ENCODE data around the gene TADA2A. TPM values are rescaled to one million over a fixed set of nuclear protein-coding genes. Genes with fewer than 3 reads are reported as not detected.
A peak's percentile ranks its signal among the peaks of the same experiment; 100 is the strongest.

The TADA2A gene
- total RNA-seq, 1 donor from 2014 or later: 21.4 TPM

- Histone ChIP-seq H3K36me3 (peaks cover 31% of the 10 kb centered on the region), H3K27me3 (no peaks in the 10 kb centered on the region), H3K27ac (no peak overlapping the region), H3K4me1 (peaks cover 5% of the 10 kb centered on the region), H3K9me3 (no peaks in the 10 kb centered on the region), H3K4me3 (no peak overlapping the region)
- intact Hi-C loops (cut with DNase I): no loop called here
- ATAC-seq: peak; percentile 36
- no peak for DNase-seq
- TF ChIP-seq CTCF (IDR thresholded peaks at IDR 0.05): no peak
Measured at GRCh38 chr17:37481001-37481665, 74.4 kb downstream of the TADA2A start.

- ATAC-seq: no peak
- no peak overlapping the region for H3K27ac ChIP-seq
- intact Hi-C loops (cut with DNase I): no loop called here
Measured at GRCh38 chr17:37483311-37484039, 76.8 kb downstream of the TADA2A start.

GRCh38 chr17:37485938-37486570 lies 79.4 kb downstream of the TADA2A start:
- DNase-seq (no peak), ATAC-seq (no peak)
- intact Hi-C loops (cut with DNase I): no loop called here

More at GRCh38 chr17:37483311-37484039, 76.8 kb downstream of the TADA2A start:
- H3K4me1 ChIP-seq: peaks cover 5% of the 10 kb centered on the region
- no peaks in the 10 kb centered on the region for H3K27me3 ChIP-seq
- H3K9me3 ChIP-seq: no peaks in the 10 kb centered on the region
- H3K36me3 ChIP-seq: peaks cover 7% of the 10 kb centered on the region
- no peak for DNase-seq
- H3K4me3 ChIP-seq: no peak overlapping the region
- TF ChIP-seq CTCF (IDR thresholded peaks at IDR 0.05): no peak

GRCh38 chr17:37488009-37488604 lies 81.4 kb downstream of the TADA2A start:
- H3K36me3 ChIP-seq: no peaks in the 10 kb centered on the region
- peak; percentile 21 for ATAC-seq
- no peak for TF ChIP-seq CTCF (IDR thresholded peaks at IDR 0.05)
- intact Hi-C loops (cut with DNase I): no loop called here
- H3K9me3 ChIP-seq: no peaks in the 10 kb centered on the region
- H3K4me3 ChIP-seq: peak overlapping the region; percentile 86
- H3K27ac ChIP-seq: peak overlapping the region; percentile 90
- peaks cover 18% of the 10 kb centered on the region for H3K4me1 ChIP-seq
- H3K27me3 ChIP-seq: no peaks in the 10 kb centered on the region
- no peak for DNase-seq

More at GRCh38 chr17:37485938-37486570, 79.4 kb downstream of the TADA2A start:
- Histone ChIP-seq H3K4me1 (peaks cover 12% of the 10 kb centered on the region), H3K36me3 (no peaks in the 10 kb centered on the region), H3K9me3 (no peaks in the 10 kb centered on the region), H3K27ac (no peak overlapping the region), H3K27me3 (no peaks in the 10 kb centered on the region), H3K4me3 (no peak overlapping the region)
- no peak for TF ChIP-seq CTCF (IDR thresholded peaks at IDR 0.05)

- Histone ChIP-seq H3K36me3 (no peaks in the 10 kb centered on the region), H3K4me1 (peaks cover 14% of the 10 kb centered on the region), H3K27me3 (no peaks in the 10 kb centered on the region), H3K4me3 (peak overlapping the region; percentile 86), H3K9me3 (no peaks in the 10 kb centered on the region), H3K27ac (peak overlapping the region; percentile 90)
- intact Hi-C loops (cut with DNase I): no loop called here
- ATAC-seq (peak; percentile 81), DNase-seq (peak; percentile 89)
- no peak for TF ChIP-seq CTCF (IDR thresholded peaks at IDR 0.05)
Measured at GRCh38 chr17:37488607-37489196, 82.0 kb downstream of the TADA2A start.

Measured in upper lobe of right lung (tissue), 1 donor.